Omental fat pad (tissue), 4 donors: ENCODE results near the gene ATP6V0D1. TPM values are rescaled to one million over a fixed set of nuclear protein-coding genes. Genes with fewer than 3 reads are reported as not detected.

ENCODE experiments used
- ATAC-seq: fragments of 150-250 bp; one replicate; pipeline ENCODE4 v1.9.1; 2016; ENCODE audit warnings: mild to moderate bottlenecking, moderate library complexity; ENCODE audit not compliant: low FRiP score
- DNase-seq: peaks from one replicate; pipeline ENCODE4 v3.0.0-alpha.2; 2019; ENCODE audit warnings: low spot score
- total RNA-seq, 4 donors: library from RNA; depleted of rRNA; stranded (reverse); fragments of >200 nt; gene quantifications; one replicate each; pipeline ENCODE4 v1.1.0, GENCODE V29; 2016
- TF ChIP-seq, protein P1 (sequence below), 3 donors: fragments of 450-650 bp; IDR thresholded peaks; one replicate each; pipeline ENCODE4 v1.5.1; 2016 to 2017; ENCODE audit warnings: antibody characterized with exemption in 3 of 3, mild to moderate bottlenecking in 3 of 3, moderate library complexity in 2 of 3

Gene ATP6V0D1
- total RNA-seq, 4 donors from 2014 or later = 67.8 to 154 (median 124) TPM

DNA sequence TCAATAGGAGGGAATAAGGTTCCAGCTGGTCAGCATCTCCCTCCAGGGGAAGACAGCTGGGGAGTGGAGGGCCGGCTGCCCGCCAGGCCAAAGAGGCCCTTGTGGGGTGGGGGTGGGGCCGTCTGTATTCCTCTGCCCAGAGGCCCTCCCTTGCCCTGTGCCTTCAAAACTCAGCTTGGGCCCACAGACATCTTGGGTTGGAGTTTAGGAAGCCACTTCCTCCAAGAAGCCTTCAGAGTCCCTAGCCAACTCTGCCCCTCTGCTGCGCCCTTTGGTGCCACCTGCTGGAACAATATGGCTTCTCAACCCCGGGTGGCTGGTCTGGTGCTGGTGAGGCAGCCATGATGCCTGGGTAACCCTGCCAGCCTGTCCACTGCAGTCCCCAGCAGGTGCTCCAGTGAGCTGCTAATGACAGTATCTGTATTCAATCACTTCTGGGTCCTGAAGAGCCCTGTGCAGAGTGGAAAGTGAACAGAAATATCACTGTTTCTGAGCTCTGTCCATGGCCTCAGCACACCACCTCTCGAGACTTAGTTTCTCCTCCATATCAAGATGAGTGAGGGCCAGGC, 33.4 kb downstream of the ATP6V0D1 start:
- ATAC-seq (no peak), DNase-seq (no peak)
- TF ChIP-seq, protein P1, sequence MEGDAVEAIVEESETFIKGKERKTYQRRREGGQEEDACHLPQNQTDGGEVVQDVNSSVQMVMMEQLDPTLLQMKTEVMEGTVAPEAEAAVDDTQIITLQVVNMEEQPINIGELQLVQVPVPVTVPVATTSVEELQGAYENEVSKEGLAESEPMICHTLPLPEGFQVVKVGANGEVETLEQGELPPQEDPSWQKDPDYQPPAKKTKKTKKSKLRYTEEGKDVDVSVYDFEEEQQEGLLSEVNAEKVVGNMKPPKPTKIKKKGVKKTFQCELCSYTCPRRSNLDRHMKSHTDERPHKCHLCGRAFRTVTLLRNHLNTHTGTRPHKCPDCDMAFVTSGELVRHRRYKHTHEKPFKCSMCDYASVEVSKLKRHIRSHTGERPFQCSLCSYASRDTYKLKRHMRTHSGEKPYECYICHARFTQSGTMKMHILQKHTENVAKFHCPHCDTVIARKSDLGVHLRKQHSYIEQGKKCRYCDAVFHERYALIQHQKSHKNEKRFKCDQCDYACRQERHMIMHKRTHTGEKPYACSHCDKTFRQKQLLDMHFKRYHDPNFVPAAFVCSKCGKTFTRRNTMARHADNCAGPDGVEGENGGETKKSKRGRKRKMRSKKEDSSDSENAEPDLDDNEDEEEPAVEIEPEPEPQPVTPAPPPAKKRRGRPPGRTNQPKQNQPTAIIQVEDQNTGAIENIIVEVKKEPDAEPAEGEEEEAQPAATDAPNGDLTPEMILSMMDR (IDR thresholded peaks at IDR 0.05) = no peak

DNA sequence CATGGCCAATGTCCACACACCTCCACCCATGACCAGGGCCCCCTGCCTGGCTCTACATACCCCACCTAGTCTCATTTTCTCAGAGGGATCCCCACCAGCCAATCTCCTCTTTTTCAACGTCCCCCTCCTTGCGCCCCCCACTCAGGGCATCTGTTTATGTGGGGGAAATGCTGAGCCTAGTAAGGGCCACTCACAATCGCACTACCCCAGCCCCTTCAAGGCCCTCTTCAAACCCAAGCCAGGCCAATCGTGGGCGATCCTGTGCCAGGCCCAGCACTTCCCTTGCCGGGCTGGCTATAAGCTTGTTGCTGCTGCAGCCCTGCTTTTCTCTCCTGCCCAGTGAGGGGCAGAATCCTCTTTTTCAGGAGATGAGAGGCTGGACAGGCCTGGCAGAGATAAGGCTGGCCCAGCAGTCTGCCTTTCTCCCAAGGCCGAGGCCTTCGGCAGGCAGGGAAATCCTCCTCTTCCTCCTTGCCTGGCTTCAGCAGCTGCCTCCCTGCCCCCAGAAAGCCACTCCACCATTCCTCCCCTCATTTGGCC, 33.9 kb downstream of the ATP6V0D1 start:
- no peak for ATAC-seq
- TF ChIP-seq, protein P1 (IDR thresholded peaks at IDR 0.05) = no peak
- no peak for DNase-seq

DNA sequence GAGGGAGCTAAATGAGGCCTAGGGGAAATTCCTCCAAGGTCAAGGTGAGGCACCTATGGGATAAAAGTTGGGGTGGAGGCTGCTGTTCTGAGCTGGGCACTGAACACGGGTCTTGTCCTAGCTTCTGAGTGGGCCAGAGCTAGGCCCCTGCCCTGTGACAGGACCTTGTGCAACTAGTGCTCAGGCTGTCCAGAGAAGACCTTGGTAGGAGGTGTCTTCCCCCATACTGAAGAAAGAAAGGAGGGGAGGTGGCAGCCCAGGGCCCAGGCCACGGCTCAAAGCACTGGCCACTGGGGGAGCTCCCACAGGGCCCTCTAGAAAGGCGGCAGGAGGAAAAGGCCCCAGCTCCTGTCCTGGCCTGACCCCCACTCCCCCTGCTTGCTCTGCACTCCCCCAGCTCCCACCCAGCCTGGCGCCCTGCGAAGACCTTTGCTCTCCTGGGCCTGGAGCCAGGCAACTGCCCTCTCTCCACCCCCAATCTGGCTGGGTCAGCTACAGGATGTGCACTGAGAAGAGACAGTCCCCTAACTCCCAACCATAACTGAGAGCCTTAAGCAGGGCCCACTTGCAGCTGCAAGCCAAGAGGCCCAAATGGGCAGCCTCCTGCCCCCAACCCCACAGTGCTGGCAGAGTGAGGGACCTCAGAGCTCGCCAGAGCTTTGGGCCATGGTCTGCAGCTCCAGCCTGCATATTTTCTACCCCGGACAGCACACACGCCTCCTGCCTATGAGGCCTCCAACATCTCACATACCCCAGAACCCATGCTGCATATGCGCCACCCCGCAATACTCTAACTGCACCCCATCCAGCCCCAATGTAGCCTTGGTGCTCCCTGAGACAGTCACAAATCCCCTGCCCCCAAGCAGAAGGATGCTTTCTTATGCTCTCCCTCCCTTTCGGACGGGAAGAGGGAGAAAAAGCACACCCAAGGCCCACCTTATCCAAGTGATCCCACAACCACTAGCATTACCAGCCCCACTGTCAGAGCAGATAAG, 34.7 kb downstream of the ATP6V0D1 start:
- no peak for ATAC-seq
- no peak for DNase-seq
- TF ChIP-seq, protein P1 (IDR thresholded peaks at IDR 0.05) = no peak

DNA sequence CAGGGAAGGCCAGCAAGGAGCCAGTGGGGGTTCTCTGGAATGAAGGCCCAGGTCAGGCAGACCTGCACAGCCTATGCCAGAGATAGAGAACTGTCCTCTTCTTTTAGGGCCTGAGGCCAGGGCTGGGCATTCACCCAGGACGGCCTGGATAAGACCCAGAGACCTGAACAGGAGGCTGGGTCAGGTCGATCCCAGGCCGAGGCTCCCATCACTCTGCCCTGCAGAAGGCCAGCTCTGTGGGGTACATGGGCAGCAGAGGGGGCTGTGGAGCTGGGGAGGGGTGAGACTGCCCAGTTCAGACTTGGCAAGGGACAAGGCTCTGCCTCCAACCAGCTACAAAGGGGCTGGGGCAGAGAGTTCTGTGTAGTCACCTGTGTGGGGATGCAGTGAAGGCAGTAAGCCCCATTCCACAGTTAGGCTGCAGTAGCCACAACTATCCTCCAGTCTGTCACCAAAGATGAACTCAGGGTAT, 35.5 kb downstream of the ATP6V0D1 start:
- ATAC-seq (no peak), DNase-seq (no peak)

DNA sequence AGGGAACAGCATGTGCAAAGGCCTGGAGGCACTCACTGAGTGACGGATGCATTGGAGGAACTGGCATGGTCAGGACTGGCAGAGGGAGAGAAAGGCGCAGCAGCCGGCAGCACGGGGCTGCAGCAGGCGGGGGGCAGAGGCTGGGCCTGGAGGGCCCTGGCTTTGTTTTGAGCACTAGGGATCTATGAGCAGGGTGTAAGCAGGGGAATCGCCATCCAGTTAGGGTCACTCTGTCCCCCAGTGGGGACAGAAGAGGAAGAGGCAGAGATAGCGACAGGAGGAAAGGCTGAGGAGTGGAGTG, 35.9 kb downstream of the ATP6V0D1 start:
- TF ChIP-seq, protein P1 (IDR thresholded peaks at IDR 0.05) = no peak
- DNase-seq (no peak), ATAC-seq (no peak)

More for the DNA sequence above, 35.5 kb downstream of the ATP6V0D1 start:
- TF ChIP-seq, protein P1 (IDR thresholded peaks at IDR 0.05) = no peak

DNA sequence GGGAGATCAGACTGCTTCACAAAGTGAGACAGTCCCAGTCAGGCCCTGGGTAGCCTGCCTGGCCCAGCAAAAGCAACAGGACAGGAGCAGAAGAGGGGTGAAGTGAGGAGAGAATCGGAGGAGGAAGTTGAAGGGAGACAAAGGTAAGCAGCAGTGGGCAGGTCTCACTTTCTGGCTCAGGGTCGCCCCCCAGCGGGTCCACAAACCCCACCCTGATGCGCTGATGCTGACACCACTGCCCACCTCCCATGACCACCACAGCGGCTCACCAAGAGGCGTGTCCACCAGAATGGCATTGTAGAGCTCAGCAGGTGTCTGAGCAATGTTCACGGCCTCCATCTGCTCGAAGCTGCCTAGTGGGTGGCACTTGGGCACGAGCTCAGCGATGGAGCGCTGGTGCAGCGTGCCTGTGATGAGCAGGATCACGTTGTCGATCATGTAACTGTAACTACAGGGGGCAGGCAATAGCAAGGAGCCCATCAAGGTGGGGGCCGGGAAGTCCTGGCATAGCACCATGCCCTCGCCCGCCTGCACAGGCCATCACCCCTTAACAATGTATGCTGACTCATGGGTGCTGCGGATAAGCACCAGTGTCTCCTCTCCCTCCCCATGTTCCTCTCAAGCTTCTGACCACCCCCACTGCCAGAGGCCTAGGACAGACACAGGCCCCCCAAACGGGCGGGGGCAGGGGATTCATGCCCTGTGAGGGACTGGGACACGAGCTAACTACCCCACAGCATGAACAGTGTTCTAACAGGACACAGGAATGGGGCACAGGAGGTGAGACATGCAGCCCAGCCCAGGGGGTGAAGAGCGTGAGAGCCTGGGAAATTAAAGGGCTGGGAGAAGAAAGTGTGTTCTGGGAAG, 36.5 kb downstream of the ATP6V0D1 start:
- no peak for DNase-seq
- ATAC-seq = no peak
- TF ChIP-seq, protein P1 (IDR thresholded peaks at IDR 0.05) = no peak
